GM10266 (cell line): ENCODE measurements around the gene SLC30A2.

Experiments
- DNase-seq: peaks from one replicate; pipeline ENCODE4 v3.0.0; 2012; ENCODE audit errors: extremely low spot score
- TF ChIP-seq, protein P1 (sequence below): IDR thresholded peaks from 2 replicates; pipeline ENCODE4 v1.5.1; 2012; ENCODE audit warnings: mild to moderate bottlenecking, low read depth; ENCODE audit not compliant: control insufficient read depth, insufficient read depth; ENCODE audit errors: missing control alignments

SLC30A2 gene

DNA sequence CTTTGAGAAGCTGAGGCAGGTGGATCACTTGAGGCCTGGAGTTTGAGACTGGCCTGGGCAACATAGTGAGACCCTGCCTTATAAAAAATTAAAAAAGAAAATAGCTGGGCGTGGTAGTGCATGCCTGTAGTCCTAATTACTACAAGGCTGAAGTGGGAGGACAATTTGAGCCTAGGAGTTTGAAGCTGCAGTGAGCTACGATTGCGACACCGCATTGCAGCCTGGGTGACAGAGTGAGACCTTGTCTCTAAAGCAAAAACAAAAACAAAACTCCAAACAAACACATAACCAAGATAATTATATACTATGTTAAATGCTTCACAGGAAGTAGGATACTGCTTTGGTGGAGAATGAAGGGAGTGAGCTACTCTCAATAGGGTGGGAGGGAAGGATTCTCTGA is 42.7 kb downstream of the SLC30A2 start:
- no peak for DNase-seq
- TF ChIP-seq, protein P1, sequence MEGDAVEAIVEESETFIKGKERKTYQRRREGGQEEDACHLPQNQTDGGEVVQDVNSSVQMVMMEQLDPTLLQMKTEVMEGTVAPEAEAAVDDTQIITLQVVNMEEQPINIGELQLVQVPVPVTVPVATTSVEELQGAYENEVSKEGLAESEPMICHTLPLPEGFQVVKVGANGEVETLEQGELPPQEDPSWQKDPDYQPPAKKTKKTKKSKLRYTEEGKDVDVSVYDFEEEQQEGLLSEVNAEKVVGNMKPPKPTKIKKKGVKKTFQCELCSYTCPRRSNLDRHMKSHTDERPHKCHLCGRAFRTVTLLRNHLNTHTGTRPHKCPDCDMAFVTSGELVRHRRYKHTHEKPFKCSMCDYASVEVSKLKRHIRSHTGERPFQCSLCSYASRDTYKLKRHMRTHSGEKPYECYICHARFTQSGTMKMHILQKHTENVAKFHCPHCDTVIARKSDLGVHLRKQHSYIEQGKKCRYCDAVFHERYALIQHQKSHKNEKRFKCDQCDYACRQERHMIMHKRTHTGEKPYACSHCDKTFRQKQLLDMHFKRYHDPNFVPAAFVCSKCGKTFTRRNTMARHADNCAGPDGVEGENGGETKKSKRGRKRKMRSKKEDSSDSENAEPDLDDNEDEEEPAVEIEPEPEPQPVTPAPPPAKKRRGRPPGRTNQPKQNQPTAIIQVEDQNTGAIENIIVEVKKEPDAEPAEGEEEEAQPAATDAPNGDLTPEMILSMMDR = no peak

DNA sequence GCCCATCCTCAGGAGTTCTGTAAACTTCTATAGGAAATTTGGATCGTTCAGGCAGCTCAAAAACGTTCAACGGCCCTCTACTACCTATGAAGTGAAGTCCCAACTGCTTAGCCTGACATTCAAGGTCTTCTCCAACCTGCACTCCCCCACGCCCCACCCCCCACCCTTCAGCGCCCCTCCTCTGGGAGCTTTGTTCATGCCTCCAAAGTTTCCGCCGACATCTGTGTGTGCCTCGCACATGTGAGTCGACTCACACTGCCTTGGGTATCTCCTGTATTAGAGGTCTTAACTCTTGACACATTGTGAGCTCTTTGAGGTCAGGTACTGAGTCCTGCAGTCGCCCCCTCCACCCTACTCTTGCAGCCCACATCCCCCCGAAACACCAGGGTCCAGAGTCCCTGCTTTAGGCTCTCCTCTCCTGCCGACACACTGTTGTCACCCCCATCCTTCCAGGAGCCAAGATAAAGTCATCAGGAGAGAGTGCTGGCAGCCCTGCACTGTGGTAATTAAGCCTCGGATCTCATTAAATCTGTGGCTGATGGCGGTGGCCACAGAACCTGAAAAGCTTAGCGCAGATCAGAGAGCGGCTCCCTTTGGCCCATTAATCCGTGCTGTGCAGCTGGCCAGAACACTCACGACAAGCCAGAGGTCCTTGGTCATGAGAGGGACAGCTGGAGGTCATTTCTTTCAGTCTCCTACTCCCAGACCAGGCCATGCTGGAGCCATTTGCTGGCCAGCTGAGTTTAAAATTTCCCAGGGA is 46.7 kb downstream of the SLC30A2 start:
- DNase-seq = no peak
- TF ChIP-seq, protein P1 = no peak

DNA sequence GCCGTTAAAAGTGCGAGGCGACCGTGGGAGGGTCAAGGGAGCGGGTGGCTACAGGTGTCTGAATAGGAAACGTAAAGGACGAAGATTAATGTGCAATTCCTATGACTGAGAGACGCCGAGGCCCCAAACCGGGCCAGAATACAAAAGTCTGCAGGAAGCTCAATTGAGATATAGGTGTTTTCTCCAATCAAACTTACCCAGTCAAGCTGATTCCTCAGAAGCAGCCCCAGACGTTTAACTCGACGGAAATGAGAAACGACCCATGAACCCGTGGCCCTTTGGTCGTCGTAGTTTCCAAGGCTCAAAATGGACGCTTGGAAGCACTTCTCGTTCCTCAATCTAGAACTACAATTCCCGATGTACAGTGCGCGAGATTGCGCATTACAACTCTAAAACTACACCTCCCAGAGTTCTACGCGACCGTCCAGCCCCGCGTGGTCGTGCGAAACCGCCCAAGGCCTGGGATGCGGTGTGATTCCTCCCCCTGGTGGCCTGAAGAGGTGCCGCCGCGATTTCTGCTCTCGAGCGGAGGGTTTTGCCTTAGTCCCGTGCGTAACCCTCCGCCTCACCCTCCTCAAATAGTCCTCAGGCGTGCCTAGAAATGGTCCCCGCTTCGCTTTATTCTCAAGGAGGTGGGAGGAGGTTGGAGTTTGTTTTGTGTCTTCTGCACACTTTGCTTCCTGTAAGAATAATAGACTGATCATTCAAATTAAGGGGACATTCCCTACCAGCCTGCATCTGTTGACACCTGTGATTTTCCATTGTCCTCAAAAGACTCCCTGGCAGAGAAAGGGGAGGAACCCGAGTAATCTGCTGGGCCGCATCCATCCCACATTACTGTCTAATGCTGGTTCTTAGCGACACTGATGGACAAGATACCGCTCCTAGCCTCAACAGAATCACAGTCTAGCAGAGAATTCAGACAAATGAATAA is 47.8 kb downstream of the SLC30A2 start, which contains the start of gene PAFAH2:
TSS of gene PAFAH2 (minus strand) at position 236 of the 934 bp plus-strand sequence. CDS start 7,247 bp downstream, outside the sequence.
- TF ChIP-seq, protein P1 = peak; percentile 98
- DNase-seq = peak; percentile 90

DNA sequence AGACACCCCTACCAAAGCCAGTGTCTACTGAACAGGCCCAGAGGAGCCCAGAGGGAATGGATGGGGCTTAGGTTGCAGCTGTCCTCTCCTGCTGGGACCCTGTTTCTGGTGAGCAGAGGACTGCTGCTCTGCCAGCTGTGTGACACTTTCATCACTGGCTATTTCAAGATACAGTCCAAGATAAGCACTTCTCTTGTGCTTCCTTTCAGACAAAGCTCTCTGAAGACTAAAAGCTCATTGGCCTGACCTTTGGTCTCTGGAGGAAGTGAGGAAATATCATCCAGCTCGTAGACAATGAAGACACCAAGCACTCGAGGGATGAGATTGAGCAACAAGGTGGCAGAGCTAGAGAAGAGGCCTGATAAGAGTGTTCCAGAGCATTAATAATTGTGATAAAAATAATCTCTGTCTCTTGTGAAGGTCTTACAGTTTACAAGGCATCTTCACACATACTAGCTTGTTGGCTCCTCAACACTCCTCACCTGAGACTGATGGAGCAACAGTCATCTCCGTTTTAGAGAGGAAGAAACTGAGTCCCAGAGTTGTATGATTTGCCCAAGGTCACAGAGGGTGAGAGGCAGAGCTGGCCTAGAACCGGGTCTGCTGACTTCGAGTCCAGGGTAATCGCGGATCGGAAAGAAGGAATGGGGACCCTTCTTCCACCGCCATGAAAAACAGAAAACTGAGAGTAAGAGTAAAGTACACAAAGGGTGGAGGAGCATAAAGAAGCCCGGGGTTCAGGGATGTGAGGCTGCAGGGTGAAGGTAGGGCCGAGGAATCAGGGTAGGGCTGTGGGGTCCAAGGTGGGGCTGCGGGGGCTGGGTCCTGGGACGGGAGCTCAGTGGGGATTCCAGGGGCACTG is 48.7 kb downstream of the SLC30A2 start:
- peak; percentile 35 for DNase-seq
- TF ChIP-seq, protein P1 = no peak

DNA sequence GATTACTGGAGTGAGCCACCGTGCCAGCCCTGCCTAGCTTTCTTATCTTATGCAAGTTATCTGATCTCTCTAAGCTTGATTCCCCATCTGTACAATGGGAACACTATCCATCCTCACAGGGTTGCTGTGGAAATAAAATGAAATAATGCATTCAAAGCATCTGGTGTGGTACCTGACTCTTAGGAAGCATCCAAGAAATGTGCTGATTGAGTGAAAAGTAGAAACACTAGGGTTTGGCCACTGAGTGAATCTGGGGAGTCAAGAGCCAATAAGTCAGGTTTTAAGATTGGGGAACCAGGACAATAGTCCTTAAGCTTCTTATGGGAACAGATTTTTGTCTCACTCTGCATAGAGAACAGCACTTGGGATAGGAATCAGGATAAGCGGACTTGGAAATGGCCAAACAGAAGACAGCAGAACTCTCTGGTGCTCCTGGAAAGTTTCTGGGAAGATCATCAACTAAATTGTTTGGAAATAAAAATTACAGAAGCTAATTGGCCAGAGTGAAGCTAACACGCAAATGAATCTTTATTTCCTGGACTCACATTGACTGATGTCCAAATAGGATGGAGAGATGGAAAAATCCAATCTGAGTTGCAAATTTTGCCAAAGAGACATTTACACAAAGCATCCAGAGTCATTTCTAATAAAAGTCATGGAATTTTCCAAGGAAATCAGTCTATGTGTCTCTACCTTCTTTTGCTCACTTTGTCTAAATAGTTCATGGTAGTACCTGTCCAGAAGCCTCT is 51.3 kb downstream of the SLC30A2 start:
- TF ChIP-seq, protein P1 = no peak

More for the DNA sequence above, 51.3 kb downstream of the SLC30A2 start:
- no peak for DNase-seq
